Memory B cell (primary cell): ENCODE measurements around the gene SNX27.

Source experiments
- ATAC-seq: fragments of 150-1000 bp; cut with Tn5 transposase; 2 replicates; pipeline ENCODE4 v1.10.0; 2021; ENCODE audit warnings: low read depth, mild to moderate bottlenecking, moderate library complexity
- DNase-seq, 2 donors: peaks; one replicate each; pipeline ENCODE4 v3.0.0; 2022; ENCODE audit warnings: low spot score in 2 of 2
- H3K27ac Mint-ChIP-seq: one replicate; pipeline ENCODE4 v1.8.0; 2022; ENCODE audit warnings: mild to moderate bottlenecking, moderate library complexity, mixed read lengths
- H3K27me3 Mint-ChIP-seq: one replicate; pipeline ENCODE4 v1.8.0; 2022; ENCODE audit warnings: mixed read lengths
- H3K36me3 Mint-ChIP-seq: one replicate; pipeline ENCODE4 v1.8.0; 2022; ENCODE audit warnings: mild to moderate bottlenecking, mixed read lengths
- H3K4me1 Mint-ChIP-seq: one replicate; pipeline ENCODE4 v1.8.0; 2022; ENCODE audit warnings: mixed read lengths
- H3K4me3 Mint-ChIP-seq: one replicate; pipeline ENCODE4 v1.8.0; 2022; ENCODE audit warnings: mild to moderate bottlenecking, moderate library complexity, mixed read lengths
- H3K9me3 Mint-ChIP-seq: one replicate; pipeline ENCODE4 v1.8.0; 2022; ENCODE audit warnings: mixed read lengths

The SNX27 gene

DNA sequence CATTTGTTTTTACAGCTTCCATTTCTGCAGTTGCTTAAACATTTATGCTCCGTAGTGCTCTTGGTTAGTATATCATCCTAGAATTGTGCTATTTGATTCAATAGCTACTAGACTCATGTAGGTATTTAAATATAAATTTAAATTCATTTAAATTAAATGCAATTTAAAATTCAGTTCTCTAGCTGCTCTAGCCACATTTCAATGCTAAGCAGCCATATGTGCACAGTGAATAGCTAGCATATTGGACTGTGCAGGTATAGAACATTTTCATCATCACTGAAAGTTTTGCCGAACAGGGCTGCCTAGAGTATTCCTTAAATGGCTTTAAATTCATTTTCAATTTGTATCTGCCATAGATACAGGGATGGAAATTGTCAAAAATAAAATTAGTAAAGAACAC is 72.3 kb downstream of the SNX27 start:
- peaks cover 22% of the 10 kb centered on the region for H3K36me3 Mint-ChIP-seq
- DNase-seq (no peak), ATAC-seq (no peak)
- H3K9me3 Mint-ChIP-seq: no peaks in the 10 kb centered on the region
- H3K4me1 Mint-ChIP-seq: no peaks in the 10 kb centered on the region
- no peaks in the 10 kb centered on the region for H3K27me3 Mint-ChIP-seq
- H3K4me3 Mint-ChIP-seq: no peak overlapping the region
- no peak overlapping the region for H3K27ac Mint-ChIP-seq

DNA sequence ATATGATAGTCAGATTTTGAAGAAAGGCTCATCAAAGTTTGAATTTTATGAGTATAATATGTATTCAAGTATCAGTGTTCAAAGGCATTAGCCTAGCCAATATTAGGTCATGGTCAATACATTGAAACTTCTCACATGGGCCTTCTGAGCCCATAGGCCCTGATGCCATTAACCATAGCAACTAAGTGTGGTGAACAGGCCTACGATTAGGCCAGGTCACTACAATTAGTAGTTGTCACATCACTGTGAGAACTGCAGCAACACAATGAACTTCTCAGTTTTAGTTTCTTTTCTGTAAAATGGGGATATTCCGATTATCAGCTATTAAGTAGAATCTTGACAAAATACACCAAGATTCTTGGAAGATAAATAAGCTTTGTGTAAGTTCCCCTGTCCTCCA is 74.7 kb downstream of the SNX27 start:
- no peaks in the 10 kb centered on the region for H3K4me1 Mint-ChIP-seq
- H3K27ac Mint-ChIP-seq: no peak overlapping the region
- no peak overlapping the region for H3K4me3 Mint-ChIP-seq
- H3K27me3 Mint-ChIP-seq: no peaks in the 10 kb centered on the region
- H3K9me3 Mint-ChIP-seq: no peaks in the 10 kb centered on the region
- ATAC-seq: no peak
- DNase-seq: no peak
- H3K36me3 Mint-ChIP-seq: peaks cover 14% of the 10 kb centered on the region

- H3K27me3 Mint-ChIP-seq: no peaks in the 10 kb centered on the region
- no peak overlapping the region for H3K27ac Mint-ChIP-seq
- no peak overlapping the region for H3K4me3 Mint-ChIP-seq
- no peaks in the 10 kb centered on the region for H3K4me1 Mint-ChIP-seq
- no peak for DNase-seq
- no peak for ATAC-seq
- peaks cover 26% of the 10 kb centered on the region for H3K36me3 Mint-ChIP-seq
- H3K9me3 Mint-ChIP-seq: no peaks in the 10 kb centered on the region
Observed at GRCh38 chr1:151689494-151689893, 77.6 kb downstream of the SNX27 start.

- DNase-seq (no peak), ATAC-seq (no peak)
- H3K4me1 Mint-ChIP-seq: no peaks in the 10 kb centered on the region
- H3K9me3 Mint-ChIP-seq: no peaks in the 10 kb centered on the region
- H3K27ac Mint-ChIP-seq: no peak overlapping the region
- no peak overlapping the region for H3K4me3 Mint-ChIP-seq
- H3K36me3 Mint-ChIP-seq: peaks cover 37% of the 10 kb centered on the region
- no peaks in the 10 kb centered on the region for H3K27me3 Mint-ChIP-seq
Observed at GRCh38 chr1:151692226-151692625, 80.4 kb downstream of the SNX27 start.

GRCh38 chr1:151693057-151693651 is 81.3 kb downstream of the SNX27 start:
- Mint-ChIP-seq H3K4me1 (no peaks in the 10 kb centered on the region), H3K27me3 (no peaks in the 10 kb centered on the region), H3K9me3 (no peaks in the 10 kb centered on the region), H3K36me3 (peaks cover 39% of the 10 kb centered on the region), H3K4me3 (no peak overlapping the region), H3K27ac (no peak overlapping the region)
- ATAC-seq (no peak), DNase-seq (no peak)

GRCh38 chr1:151701515-151701914 is 89.7 kb downstream of the SNX27 start:
- H3K4me1 Mint-ChIP-seq: peaks cover 14% of the 10 kb centered on the region
- DNase-seq: no peak
- H3K36me3 Mint-ChIP-seq: peaks cover 26% of the 10 kb centered on the region
- H3K27ac Mint-ChIP-seq: no peak overlapping the region
- ATAC-seq: no peak
- no peaks in the 10 kb centered on the region for H3K9me3 Mint-ChIP-seq
- H3K27me3 Mint-ChIP-seq: no peaks in the 10 kb centered on the region
- no peak overlapping the region for H3K4me3 Mint-ChIP-seq

DNA sequence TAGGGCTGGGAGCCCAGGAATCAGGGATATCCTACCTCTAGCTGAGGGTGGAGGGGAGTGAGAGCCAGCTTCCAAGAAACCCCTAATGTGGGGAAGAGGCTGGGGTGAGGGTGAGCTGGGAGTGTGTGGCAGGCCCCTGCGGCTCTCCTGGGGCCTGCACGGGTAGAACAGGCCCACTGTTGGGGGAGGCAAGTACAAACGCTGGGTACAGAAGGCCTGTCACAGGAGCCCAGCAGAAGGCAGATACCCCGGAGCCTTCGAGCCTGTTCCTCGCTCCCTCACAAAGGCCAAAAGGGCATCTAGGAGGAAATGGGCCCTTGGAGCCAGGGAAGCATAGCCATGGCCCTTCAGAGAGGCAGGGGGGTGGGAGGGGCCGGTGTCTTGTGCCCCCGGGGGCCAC is 91.1 kb downstream of the SNX27 start:
- peaks cover 20% of the 10 kb centered on the region for H3K4me1 Mint-ChIP-seq
- peaks cover 3% of the 10 kb centered on the region for H3K27me3 Mint-ChIP-seq
- H3K9me3 Mint-ChIP-seq: no peaks in the 10 kb centered on the region
- no peak for ATAC-seq
- DNase-seq: no peak
- H3K36me3 Mint-ChIP-seq: peaks cover 19% of the 10 kb centered on the region
- no peak overlapping the region for H3K27ac Mint-ChIP-seq
- no peak overlapping the region for H3K4me3 Mint-ChIP-seq

- Mint-ChIP-seq H3K36me3 (peaks cover 17% of the 10 kb centered on the region), H3K27ac (no peak overlapping the region), H3K4me3 (no peak overlapping the region), H3K9me3 (no peaks in the 10 kb centered on the region), H3K4me1 (peaks cover 20% of the 10 kb centered on the region), H3K27me3 (peaks cover 3% of the 10 kb centered on the region)
- ATAC-seq (no peak), DNase-seq (no peak)
Observed at GRCh38 chr1:151703813-151704212, 92.0 kb downstream of the SNX27 start.

- Mint-ChIP-seq H3K9me3 (no peaks in the 10 kb centered on the region), H3K27me3 (peaks cover 3% of the 10 kb centered on the region), H3K36me3 (peaks cover 16% of the 10 kb centered on the region), H3K4me1 (peaks cover 20% of the 10 kb centered on the region), H3K27ac (no peak overlapping the region), H3K4me3 (no peak overlapping the region)
- DNase-seq: no peak
- ATAC-seq: no peak
Observed at GRCh38 chr1:151704246-151704645, 92.4 kb downstream of the SNX27 start.

DNA sequence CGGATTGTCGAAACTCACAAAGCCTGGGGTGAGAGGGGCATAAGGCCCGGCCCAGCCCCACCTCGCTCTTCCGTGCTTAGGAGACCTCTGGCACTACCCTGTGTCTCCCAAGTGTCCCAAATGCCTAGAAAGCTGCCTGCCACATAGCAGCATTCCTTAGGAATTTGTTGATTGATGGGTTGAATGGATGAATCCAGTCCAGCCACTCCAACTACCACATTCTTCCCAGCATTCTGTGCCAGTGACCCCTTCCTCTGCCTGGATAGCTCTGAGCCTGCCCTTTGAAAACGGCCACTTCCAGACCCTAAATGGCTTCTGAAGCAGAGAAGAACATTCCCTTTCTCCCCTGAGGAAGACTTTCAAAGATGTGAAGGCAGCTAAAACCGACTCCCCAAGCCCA is 93.3 kb downstream of the SNX27 start:
- Mint-ChIP-seq H3K36me3 (peaks cover 10% of the 10 kb centered on the region), H3K4me3 (no peak overlapping the region), H3K27me3 (peaks cover 3% of the 10 kb centered on the region), H3K9me3 (no peaks in the 10 kb centered on the region), H3K4me1 (peaks cover 20% of the 10 kb centered on the region), H3K27ac (no peak overlapping the region)
- DNase-seq (no peak), ATAC-seq (no peak)

- Mint-ChIP-seq H3K9me3 (no peaks in the 10 kb centered on the region), H3K4me3 (no peak overlapping the region), H3K36me3 (peaks cover 3% of the 10 kb centered on the region), H3K27me3 (peaks cover 3% of the 10 kb centered on the region), H3K27ac (peak overlapping the region; percentile 65), H3K4me1 (peaks cover 20% of the 10 kb centered on the region)
- ATAC-seq: no peak
- DNase-seq: no peak
Observed at GRCh38 chr1:151705753-151706463, 94.1 kb downstream of the SNX27 start.

DNA sequence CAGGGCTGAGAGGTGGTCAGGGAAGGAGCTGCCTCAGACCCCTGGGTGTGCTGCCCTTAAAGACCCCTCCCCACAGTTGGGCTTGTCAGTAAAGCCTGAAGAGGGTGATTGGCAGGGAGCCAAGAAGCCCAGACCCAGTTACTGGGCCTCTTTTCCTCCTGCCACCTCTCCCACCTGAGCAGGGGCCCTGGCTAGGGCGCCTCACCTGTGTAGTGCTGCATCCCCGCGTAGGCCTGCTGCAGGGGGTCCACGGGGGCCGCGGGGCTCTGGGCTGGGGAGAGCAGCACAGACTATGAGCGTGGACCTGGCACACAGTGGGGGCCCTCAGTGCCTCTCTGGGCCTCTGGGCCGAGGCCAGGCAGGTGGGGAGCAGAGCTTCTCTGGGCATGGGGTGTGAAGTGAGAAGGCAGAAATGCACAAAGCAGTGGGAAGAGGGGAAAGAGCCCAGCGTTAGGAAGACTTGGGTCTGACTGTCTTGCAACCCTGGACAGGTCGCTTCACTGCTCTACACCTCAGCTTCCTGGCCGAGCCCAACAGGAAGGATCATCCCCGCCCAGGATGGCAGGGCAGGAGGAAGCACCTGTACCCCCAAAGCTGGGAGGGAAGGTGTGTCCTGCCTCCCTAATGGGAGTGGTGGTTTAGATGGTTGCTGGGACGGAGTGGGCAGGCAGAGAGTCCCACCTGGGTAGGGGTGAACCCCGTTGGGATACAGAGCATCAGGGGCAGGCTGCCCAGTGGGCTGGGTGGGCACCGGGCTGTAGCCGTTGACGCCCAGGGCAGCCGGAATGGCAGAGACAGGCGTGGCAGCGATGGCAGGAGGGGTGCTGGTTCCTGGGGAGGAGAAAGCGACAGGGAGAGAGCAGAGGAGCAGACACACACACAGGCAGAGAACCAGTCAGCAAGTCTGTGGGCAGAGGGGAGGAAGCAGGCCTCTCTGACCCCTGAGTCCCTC is 94.9 kb downstream of the SNX27 start:
- Mint-ChIP-seq H3K27me3 (peaks cover 3% of the 10 kb centered on the region), H3K4me3 (no peak overlapping the region), H3K4me1 (peaks cover 20% of the 10 kb centered on the region), H3K36me3 (no peaks in the 10 kb centered on the region), H3K9me3 (no peaks in the 10 kb centered on the region), H3K27ac (no peak overlapping the region)
- DNase-seq: no peak
- ATAC-seq: no peak

DNA sequence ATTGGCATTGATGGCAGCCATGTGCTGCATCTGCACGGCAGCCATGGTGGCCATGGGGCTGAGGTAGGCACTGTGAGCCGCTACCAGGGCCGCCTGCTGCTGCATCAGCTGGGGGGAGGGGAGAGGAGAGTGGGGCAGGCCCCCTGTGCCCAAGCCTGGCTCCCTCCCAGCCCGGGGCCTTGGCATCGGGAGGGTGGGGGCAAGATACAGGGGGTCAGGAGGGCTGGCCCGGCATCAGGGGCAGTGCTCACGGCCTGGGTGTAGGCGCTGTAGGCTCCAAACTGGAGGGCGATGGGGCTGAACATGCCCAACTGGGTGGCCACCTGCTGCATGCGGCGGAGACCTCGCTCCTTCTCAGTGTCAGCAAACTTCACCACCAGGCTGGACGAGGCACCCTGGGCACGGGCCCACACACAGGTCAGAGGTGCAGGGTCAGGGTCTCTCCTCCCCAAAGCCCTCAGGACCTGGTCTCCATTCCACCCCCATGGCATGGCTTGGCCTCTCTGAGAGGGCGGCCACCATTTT is 95.8 kb downstream of the SNX27 start:
- Mint-ChIP-seq H3K27ac (no peak overlapping the region), H3K4me1 (peaks cover 19% of the 10 kb centered on the region), H3K4me3 (no peak overlapping the region), H3K27me3 (peaks cover 3% of the 10 kb centered on the region), H3K9me3 (no peaks in the 10 kb centered on the region), H3K36me3 (no peaks in the 10 kb centered on the region)
- no peak for DNase-seq
- no peak for ATAC-seq

DNA sequence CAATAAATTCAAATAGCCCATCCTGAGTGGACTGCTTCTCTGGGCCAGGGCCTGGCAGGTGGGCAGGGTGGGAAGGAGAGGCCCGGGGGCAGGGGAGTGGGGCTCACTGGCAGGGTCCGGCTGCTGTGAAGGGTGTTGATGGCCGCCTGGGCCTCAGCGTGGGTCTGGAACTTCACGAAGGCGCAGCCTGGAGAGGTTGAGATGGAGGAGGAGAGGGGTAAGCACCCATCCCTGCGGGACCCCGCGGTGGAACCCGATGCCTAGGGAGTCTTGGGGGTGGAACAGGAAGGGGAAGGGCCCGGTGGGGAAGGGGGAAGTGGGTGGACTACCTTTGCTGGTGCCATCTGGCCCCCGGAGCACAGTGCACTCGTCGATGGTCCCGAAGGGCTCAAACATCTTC is 97.0 kb downstream of the SNX27 start:
- no peak for DNase-seq
- ATAC-seq: no peak
- H3K27me3 Mint-ChIP-seq: peaks cover 5% of the 10 kb centered on the region
- H3K36me3 Mint-ChIP-seq: no peaks in the 10 kb centered on the region
- no peaks in the 10 kb centered on the region for H3K9me3 Mint-ChIP-seq
- H3K4me3 Mint-ChIP-seq: no peak overlapping the region
- H3K27ac Mint-ChIP-seq: no peak overlapping the region
- H3K4me1 Mint-ChIP-seq: peaks cover 12% of the 10 kb centered on the region
